ENCODE results near the gene CPED1.

The CPED1 gene

GRCh38 chr7:121259826-121260225 is 271.3 kb downstream of the CPED1 start:
- peak; percentile 34 for DNase-seq (ENCODE audit: low read depth)

GRCh38 chr7:121261207-121261884 is 272.8 kb downstream of the CPED1 start:
- no peak for DNase-seq (ENCODE audit: low read depth)

- no peak for DNase-seq (ENCODE audit: low read depth)
Observed at GRCh38 chr7:121262221-121262620, 273.7 kb downstream of the CPED1 start.

DNA sequence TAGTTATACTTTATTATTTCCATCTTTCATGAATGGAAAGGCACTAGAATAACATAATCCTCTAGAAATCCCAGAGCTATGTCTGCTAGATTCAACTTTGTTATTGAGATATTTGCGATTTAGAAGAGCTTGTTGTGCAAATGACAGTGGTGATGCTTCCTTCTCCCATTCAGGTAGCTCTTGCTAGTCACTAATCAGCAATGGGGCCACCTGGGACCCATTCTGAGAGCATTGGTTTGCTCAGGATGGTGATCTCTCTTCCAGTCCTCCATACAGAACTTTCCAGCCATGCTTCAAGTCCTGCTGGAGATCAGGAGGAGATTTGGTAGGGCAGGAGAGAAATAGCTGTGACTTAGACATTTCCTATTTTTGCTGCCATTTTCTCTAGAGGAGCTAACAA is 274.5 kb downstream of the CPED1 start:
- DNase-seq (ENCODE audit: low read depth): no peak

- DNase-seq (ENCODE audit: low read depth): no peak
Observed at GRCh38 chr7:121266307-121266894, 277.9 kb downstream of the CPED1 start.

DNA sequence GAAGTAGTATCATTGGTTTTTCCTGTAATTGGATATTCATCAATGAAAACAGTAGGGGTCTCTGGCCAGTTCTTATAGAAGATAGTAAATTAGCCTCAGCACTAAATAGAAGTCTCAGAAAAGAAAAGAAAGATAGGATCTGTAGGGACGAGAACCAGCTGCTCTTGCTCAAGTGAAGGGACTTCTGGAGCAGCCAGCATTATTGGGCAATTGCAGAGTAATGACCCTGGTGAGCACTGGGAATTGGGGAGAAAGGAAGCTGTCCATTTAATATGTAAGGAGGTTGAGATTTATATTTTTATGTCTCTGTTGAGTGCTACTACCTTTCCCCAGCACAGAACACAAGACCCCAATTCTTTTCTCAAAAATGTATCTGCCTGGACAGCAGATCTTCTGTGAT is 279.1 kb downstream of the CPED1 start:
- DNase-seq (ENCODE audit: low read depth): no peak

DNA sequence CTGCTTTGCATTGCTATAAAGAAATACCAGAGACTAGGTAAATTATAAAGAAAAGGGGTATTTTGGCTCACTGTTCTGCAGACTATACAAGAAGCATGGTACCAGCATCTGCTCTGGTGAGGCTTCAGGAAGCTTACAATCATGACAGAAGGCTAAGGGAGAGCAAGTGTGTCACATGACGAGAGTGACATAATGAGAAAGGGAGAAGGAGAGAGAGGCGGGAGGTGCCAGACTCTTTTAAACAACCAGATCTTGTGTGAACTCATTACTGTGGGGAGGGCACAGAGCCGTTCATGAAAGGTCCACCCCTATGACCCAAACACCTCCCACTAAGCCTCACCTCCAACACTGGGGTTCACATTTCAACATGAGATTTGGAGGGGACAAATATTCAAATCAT is 281.3 kb downstream of the CPED1 start:
- no peak for DNase-seq (ENCODE audit: low read depth)

GRCh38 chr7:121271098-121271497 is 282.6 kb downstream of the CPED1 start:
- no peak for DNase-seq (ENCODE audit: low read depth)

DNA sequence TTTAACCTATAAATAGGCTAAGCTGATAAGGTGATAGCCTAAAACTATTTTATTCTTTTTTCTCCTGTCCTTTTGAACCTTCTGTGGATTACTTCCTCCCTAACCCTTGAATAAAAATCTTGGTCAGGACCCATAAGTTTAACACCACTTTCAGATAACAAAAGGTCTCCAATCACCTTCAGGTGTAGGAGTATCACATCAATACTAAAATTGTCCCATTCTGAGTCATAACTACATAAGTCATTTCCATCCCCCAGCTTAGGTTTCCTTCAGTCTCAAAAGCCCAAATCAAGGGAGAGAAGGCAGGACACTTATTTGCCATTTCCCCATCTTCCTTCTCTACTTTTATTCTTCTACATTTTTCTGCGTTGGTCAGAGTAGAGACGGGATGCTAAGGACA is 283.4 kb downstream of the CPED1 start:
- DNase-seq (ENCODE audit: low read depth): no peak

DNA sequence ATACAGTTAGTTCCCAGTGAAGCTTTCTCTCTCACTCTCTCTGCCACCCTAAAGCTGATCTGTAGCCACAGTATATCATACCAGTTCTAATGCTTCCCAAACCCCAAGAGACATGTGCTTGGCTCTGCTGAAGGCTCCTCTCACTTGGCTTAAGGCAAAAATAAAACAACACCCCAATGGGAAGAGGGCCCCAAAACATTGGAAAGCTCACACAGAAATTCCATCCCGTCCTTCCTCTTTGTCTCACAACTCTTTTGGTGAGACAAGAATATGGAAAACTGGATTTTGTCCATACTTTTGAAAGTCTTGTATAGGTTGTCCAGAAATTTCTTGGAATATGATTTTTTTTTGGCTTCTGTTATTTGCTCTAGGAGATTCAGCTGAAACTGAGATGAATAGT is 284.2 kb downstream of the CPED1 start:
- DNase-seq (ENCODE audit: low read depth): no peak

DNA sequence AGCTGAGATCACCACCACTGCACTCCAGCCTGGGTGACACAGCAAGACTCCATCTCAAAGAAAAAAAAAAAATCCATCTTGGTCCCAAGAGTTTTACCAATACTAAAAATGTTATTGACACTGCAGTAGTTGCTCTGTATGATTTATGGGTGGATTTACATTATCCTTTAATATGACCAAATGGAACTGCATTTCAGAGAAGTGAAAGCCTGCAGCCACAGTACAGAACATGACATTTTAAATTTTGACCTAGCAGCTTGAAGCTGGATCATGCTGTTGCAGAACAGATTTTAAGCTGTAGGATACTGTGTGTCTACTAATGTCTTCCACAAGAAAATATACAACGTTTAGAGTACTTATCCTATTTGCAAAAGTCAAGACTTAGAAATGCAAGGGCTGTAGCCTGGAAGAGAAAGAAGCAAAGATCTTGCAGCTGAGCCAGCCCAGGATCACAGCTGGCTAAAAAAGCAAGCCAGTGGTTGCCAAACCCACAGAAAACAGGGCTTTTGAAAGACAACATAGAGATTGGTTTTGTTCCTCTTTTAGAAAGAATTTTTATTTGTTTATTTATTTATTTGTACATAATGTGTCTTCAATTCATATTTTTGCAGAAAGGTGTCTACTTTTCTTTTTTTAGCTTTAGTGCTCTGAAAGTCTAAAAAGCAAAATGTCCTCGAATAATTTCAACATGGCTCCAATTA is 285.1 kb downstream of the CPED1 start:
- no peak for DNase-seq (ENCODE audit: low read depth)

DNA sequence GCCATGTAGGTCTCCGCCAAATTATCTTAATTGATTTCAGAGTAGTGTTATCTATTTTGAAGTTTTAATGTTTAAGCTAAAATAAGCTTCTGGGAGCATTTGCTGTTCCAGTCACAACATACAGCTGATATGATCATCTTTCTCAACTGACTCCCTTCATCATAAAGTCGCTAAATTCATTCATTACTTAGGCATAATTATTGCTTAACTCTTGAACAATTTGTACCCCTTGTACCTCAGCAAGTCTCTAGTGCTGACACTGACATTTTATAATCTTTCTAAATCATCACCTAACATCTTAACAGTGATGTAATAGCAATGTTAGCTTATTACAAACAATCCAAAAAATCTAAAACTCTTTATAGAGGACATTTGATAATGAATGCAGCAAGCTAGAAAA is 286.0 kb downstream of the CPED1 start:
- DNase-seq (ENCODE audit: low read depth): no peak

DNA sequence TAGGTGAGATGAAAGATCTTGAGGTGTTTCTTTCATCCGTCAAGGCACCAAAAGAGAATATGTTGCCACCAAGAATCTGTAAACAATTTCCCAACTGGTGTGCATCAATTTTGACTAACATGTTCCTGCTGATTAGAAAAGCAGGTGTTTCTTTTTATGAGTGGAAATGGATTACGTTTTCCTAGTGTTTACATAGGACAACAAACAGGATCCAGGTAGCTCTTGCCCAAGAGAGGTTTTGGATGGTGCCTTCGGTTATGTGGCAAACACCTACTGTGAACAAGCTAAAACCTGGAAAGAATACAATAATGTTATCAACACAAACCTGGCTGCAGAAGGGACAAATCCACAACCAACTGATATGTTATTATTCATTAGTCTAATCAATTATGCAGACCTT is 286.7 kb downstream of the CPED1 start:
- DNase-seq (ENCODE audit: low read depth): no peak

- no peak for DNase-seq (ENCODE audit: low read depth)
Observed at GRCh38 chr7:121276313-121276712, 287.8 kb downstream of the CPED1 start.

- DNase-seq (ENCODE audit: low read depth): peak; percentile 78
Observed at GRCh38 chr7:121278120-121279021, 289.9 kb downstream of the CPED1 start.

GRCh38 chr7:121279060-121279620 is 290.6 kb downstream of the CPED1 start:
- no peak for DNase-seq (ENCODE audit: low read depth)

- no peak for DNase-seq (ENCODE audit: low read depth)
Observed at GRCh38 chr7:121279822-121280221, 291.3 kb downstream of the CPED1 start.

DNA sequence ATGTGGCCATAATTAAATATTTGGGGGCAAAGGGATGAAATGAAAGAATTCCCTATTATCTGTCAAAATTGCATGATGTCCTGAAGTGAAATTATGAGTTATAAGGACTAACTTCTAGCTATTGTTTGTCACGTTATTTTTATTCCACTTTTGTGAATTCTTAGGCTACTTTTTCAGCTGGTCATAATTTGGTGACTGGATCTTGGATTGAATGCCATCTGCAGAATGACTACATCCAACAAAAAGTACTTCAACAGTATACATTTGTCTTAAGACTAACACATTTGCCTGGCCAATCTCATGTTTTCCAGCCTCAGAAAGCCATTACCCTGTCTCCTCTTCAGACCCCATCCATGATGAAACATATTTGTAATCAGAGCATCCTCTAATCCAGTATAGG is 292.1 kb downstream of the CPED1 start:
- no peak for DNase-seq (ENCODE audit: low read depth)

DNA sequence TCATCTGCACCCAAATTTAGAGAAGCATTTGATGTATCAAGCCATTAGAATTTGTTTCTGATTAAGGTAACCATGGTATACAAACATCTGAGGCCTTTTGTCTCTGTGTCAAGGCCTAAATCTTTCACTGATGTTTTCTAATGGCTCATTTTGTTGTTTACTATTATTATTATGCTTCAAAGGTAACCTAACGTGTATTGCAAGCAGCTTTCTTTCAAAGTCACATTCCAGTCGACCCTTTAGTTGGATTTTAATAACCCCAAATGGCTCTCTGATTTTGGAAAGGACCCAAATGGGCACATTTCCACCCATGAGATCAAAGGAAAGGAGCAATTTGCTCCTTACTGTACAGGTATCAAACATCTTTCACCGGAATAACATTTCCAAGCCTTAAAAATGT is 293.6 kb downstream of the CPED1 start:
- no peak for DNase-seq (ENCODE audit: low read depth)

DNA sequence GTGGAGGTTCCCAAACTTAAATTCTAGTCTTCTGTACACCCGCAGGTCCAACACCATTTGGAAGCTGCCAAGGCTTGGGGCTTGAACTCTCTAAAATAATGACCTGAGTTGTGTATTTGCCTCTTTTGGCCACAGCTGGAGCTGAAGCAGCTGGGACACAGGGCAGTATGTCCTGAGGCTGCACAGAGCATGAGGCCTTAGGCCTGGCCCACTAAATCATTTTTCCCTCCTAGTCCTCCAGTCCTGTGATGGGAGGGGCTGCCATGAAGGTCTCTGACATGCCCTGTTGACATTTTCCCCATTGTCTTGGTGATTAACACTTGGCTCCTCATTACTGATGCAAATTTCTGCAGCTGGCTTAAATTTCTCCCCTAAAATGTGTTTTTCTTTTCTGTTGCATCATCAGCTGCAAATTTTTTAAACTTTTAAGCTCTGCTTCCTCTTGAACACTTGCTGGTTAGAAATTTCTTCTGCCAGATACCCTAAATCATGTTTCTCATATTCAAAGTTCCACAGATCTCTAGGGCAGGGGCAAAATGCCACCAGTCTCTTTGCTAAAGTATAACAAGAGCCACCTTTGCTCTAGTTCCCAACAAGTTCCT is 296.7 kb downstream of the CPED1 start:
- DNase-seq (ENCODE audit: low read depth): no peak

GRCh38 chr7:121286186-121286585 is 297.7 kb downstream of the CPED1 start:
- DNase-seq (ENCODE audit: low read depth): no peak

Measured in ELR (cell line).